CD4-positive, alpha-beta T cell treated with Interleukin-17A for 1 hour (primary cell): ENCODE data around the gene MECR.
"Not testable (repeated sequence)": the region's sequence is repeated elsewhere in the genome, so short reads cannot be mapped to it uniquely, and the experiment has no call there.

Experiments
- DNase-seq: peaks from one replicate; pipeline ENCODE4 v3.0.0-alpha.2; 2020

MECR gene

DNA sequence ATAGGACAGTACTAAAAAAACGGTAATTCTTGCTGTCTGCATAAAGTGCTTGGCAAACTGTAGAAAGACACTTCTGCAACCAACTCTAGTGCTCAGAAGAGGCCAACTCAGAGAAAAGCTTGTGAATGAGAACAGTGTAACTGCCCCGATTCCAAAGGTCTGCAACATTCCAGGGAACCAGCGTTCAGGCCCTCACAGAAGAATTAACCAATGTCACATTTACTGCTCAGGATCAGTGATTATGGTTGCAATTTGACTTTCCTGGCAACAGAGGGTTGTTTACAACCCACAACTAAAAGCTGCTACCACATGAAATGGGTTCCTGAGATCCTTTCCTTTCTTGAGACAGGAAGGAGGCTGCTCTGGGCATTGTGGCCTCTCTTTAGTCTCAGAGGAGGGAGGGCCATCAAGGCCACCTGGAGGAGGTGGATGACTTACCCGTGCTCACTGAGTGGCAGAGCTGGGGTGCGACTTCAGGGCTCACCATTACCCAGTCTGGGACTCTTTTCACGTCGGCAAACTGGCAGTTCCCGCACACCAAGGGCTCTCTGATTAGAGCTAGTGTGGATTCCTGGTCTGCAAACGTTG lies 64.3 kb downstream of the MECR start:
- DNase-seq, result no peak

DNA sequence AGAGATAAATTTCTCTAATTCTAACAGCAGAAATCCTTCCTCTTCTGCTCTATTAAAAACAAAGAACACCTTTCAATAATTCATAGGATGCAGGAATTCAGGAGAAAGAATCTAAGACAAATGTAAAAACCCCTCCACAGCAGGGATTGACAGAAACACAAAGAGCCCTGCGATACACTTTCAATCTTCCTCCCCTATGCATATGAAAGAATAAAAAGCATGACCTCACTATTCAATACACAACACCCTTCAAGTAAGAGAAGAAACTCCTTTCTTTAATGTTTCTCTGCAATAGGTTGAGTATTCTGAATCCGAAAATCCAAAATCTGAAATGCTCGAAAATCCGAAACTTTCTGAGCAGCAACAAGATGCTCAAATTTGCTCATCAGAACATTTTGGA lies 66.1 kb downstream of the MECR start:
- DNase-seq, result no peak

DNA sequence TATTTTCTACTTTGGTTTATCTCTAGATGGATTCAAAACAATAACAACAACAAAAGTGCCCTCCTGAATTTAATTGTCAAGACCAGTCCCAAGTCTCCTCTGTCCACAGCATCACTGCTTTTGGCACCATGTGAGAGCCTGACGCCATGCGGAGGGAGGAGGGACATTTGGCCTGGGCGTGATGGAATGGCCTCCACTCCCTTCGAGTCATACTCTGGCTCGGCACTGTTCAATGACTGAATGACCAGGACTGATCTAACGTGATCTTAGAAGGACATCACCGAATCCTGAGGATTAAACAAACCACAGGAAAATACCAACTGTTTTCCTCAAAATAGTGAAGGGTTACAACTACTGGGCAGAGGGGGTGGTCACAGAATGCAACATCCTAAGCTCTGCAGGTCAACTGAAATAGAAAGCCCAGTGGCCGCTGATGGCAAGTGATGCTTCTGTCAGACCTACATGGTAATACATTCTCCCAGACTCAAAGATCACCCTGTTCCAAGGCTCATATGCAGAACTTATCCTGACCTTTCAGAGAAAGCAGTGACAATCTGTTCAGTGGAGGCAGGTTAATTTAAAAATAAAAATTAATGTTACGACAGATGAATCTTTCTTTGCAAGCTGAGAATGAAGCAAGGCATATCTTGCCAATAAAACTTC lies 68.1 kb downstream of the MECR start:
- no peak for DNase-seq

DNA sequence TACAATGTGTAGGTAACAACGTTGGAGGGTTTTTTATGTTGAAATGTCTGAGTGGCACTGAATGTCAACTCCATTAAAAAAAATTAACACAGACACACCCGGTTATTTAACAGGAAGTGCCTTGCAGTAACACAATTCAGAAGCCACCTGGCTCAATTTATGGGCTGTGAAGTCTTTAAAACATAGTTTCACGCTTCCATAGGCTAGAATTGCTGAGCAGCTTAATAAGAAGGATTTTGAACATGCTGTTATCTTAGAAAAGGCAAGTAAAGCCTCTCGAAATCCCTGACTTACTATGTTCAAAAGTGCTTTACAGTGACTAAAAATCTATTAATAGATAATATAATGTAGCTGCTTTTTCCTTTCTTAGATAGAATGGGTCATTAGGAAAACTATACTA lies 68.7 kb downstream of the MECR start:
- DNase-seq, result no peak

DNA sequence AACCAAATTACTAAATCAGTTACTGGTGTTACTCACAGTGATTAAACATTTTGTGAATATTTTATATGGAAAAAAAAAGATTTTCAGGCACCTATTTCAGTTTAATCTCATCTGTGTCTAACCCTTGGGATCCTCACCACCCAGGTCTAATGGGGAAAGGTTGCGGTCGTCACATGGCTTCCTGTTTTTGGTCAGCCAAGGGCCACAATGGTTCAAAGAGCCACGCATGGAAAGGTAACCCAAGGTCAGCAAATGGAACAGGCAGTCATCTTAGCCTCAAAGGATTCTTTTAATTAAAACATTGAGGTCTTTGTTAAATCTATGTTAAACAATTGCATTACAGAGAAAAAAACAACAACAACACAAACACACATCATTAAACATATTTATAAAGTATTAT lies 71.0 kb downstream of the MECR start:
- DNase-seq, result no peak

DNA sequence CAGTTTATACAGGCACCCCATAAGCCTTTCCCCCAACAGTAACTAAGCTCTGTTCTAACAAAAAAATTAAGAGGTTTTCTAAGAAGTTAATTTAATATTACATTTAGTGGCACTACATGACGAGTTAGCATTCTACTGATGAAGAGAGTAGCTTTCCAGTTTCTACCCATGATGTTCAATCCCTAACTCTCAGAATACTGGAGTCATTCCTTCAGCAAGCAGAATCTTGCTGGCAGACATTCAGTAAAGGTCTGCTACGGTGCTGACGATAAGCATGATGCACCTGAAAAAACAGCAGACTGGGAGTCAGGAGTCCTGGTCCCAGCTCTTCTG lies 73.5 kb downstream of the MECR start:
- DNase-seq, result no peak

DNA sequence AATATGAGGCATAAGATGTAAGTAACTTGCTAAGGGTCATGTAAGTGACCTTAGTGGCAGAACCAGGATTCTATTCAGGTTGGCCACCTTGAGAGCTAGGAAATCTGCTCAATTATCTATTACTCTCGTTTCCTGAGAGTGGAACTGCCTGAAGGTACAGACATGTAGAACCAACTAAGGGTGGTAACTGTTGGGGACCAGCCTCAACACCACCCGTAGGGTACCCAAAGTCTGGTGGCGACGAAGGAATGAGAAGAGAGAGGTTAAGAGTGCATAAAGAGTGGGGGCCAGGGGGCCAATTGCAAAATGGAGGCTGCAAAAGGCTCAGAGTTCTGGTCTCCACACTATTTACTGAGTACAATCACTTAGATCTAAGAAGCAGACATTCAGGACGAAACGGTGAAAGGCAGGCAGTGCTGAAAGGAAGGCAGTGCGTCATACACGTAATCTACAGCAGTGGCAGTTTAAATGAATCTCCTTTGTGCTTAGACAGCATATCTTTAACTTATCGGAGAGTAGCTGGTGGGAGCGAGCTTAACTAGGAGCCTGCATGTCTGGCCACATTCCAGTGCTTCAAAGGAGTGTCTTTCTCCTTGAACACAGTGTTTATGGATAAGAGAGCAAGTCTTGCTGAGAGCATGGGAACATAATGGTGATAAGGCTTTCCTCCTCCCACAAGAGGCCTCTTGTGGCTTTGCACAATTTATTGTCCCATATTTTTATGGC lies 74.0 kb downstream of the MECR start:
- DNase-seq, result no peak

DNA sequence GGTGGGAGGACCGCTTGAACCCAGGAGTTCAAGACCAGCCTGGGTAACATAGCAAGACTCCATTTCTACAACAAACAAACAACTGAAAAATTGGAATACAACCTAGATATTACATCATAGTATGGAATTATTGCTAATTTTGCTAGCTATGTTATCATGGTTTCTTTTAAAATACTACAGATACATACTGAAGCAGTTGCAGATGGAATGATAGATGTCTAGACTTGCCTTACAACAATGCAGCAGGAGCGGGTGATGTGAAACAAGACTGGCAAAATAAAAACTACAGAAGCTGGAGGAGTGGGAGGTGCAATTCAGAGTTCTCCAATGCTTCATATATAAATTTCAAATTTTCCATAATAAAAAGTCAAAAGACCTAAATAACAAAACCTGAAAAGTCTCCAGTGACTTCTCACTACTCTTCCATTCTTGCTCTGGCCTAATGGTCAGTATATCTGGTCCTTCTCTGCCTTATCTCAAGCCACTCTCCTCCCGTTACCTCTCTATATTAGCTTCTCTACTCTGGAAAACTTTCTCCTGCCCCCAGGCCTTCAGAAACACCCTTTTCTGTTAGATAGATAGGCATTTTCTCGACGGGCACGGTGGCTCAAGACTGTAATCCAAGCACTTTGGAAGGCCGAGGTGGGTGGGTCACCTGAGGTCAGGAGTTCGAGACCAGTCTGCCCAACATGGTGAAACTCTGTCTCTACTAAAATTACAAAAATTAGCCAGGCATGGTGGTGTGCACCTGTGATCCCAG lies 78.5 kb downstream of the MECR start:
- DNase-seq, result no peak

DNA sequence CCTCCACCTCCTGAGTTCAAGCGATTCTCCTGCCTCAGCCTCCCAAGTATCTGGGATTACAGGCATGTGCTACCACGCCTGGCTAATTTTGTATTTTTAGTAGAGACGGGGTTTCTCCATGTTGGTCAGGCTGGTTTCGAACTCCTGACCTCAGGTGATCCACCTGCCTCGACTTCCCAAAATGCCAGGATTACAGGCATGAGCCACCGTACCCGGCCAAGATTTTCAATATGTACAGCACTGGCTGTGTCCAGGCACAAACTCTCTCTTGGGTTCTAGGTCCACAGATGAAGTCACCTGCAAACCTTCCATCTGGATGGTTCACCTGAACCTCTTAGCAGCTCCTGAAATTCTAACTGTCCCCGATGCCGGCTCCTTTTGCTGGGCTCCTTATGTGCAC lies 80.4 kb downstream of the MECR start:
- not testable (repeated sequence) for DNase-seq

DNA sequence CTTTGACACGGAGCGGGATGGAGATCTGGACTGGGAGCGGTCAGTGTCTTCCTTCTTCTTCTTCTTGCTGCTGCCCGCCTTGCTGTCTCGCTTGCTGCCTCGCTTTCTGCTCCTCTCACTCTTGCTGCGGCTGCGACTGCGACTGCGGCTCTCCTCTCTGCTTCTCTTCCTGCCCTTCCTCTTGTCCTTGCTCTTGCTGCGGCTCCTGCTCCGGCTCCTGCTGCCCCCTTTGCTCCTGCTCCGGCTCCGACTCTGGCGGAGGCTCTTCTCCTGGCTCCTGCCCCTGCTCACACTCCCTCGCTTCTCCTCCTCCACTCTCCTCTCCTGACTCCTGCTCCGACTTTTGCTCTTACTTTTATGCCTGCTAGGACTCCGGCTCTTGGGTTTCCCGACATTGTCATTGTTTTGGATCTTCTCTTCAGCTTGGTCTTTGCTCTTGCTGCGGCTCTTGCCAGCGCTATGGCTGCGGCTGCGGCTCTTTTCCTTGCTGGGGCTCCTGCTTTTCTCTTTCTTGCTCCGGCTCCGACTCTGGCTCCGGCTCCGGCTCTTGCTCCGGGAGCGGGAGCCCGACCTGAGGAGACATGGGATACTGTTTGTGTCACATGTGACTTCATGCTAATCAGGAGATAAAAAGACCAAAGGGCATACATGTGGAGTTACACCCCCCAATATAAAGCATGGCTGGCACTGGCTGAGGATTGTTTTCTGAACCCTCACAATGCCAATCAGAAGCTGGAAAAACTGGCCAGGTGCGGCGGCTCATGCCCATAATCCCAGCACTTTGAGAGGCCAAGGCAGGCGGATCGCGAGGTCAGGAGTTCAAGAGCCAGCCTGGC lies 81.9 kb downstream of the MECR start:
- no peak for DNase-seq

DNA sequence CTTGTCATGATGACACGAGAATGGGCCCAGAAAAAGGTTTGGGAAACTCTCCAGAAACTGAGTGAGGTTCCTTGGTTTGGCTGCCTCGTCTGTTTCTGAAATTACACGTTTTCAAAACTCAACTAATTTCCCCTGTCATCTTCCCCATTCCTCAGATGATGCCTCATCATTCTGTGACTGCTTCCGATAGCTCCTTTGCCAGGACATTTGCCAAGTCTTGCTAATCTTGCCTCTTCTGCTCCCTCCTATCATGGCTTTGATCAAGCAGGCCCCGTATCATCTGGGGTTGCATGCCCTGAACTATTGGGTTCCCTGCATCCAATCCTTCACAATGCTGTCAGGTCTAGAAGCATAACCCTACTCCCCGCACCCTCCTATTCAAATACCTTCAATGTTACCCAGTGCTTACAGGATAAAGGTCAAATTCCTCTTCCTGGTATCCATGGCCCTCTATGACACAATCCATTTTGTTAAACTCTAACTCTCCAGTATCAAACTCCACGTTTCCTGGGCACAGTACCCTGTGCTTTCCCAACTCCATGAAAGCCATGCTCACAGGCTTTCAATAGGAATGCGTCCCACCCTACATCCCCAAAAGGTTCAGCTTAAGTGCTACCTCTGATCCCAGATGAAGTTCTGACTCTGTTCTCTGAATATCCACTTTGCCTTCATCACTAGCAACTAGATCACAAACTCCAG lies 84.8 kb downstream of the MECR start:
- no peak for DNase-seq

DNA sequence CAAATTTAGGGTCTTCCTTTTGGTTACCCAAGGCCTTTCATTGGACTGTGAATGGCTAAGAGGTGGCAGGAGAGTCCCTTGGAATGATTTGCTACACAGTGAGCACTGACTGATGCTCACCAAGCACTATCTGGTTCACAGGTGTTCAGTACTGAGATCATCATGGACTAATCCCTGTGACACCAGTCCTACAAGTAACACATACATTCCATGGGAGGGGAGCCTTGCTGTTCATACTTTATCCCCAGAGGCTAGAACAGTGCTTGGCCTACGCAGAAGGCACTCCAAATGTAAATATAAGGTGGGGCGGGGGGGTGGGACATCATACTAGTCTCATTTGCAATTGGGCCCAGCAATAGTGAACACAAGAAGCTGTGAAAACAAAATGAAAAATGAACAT lies 86.6 kb downstream of the MECR start:
- no peak for DNase-seq

DNA sequence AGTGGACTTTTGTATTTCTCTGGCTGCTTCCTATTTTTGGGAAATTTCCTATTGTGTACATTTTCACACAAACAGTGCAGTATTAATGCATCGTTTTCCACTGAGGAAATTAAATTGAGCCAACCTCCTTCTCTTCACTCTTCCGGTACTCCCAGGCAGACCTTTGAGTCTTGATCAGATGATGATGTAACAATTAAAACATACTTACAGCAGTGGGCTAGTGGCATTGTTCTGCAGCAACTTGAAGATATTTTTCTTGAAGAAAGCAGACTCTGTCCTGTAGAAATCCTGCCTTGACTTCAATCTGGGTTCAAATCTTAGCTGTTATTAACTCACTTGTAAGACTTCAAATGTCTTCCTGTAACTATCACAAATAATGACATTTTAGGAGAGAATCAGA lies 88.0 kb downstream of the MECR start:
- DNase-seq, result no peak
